Stimulated activated CD8-positive, alpha-beta memory T cell treated with anti-CD3 and anti-CD28 coated beads, Interleukin-15, amount 100 ng/mL, for 1 hour (primary cell): ENCODE data around the gene EGFL8.
"Not testable (repeated sequence)": the region's sequence is repeated elsewhere in the genome, so short reads cannot be mapped to it uniquely, and the experiment has no call there.

ENCODE experiments used
- DNase-seq: peaks from one replicate; pipeline ENCODE4 v3.0.0-alpha.2; 2020; ENCODE audit warnings: low read depth

Gene EGFL8

DNA sequence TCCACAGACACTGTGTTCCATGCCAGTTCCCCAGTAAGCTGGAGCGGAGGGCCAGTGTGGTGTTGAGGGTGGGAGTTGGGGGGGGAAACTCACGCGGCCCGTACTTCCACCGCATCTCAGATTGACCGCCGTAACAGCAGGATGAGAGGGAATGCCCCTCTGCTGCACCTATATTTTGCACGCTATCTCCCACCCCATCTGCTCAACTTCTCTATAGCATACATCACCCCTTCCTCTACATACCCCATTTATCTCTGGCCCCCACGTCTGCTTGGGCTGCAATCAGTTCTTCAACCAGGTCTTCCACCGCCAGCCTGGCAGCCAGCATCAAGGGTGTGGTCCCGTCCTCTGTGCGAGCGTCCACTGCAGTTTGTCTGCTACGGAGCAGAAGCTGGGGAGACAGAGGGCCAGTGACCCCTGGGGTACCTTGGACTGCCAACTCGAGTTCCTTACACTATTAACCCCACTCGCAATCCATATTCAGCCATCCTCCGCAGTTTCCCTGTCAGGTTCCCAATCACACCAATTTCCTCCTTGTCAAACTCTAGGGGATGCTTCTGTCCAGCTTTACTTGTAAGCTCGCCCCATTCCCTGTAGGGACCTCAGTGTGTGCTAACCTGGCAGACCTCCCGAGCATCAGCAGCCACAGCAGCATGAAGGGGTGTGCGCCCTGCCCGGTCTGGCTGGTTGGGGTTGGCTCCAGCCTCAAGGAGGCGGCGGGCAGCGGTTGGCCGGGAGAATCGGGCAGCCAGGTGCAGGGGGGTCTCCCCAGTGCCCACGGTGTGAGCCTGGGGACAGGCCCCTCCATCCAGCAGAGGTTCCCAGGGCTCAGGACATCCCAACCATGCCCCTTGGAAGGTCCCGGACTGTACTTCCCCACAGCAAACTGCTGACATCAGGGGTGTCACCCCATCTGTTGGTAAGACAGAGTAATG, 32.6 kb downstream of the EGFL8 start:
- DNase-seq, result no peak

DNA sequence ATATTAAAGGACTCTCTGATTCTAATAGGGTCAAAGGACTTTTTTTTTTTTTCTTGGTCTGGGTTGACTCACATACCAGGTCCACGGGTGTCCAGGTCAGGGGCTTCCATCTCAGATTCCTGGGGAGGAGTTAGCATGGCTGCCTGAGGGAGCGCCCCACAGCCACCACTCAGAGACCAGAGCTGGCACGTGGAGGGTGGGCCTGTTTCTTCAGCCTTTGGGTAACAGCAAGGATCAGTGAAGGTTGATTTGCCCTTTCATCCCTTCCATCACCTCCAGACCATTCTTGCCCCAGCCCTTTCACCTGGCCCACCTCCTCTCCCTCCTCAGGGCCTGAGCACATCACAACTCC, 33.9 kb downstream of the EGFL8 start:
- no peak for DNase-seq

DNA sequence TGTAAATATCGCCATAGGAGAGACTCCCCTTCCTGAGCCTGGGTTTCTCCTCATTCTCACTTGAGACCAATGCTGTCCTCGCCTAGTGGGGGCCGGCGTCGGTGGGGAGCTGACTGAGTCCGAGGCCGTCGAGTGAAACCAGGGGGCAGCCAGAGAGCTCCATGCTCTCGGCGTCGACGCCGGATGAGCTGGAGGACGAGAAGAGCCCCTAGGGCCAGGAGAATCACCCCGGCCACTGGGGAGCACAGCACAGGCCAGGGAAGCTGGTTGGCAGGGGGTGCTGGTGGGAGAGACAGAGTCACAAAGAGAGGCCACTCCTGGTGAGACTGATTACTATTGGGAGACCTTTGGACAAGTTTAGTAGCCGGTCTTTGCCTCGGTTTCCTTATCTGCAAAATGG, 34.5 kb downstream of the EGFL8 start:
- no peak for DNase-seq

DNA sequence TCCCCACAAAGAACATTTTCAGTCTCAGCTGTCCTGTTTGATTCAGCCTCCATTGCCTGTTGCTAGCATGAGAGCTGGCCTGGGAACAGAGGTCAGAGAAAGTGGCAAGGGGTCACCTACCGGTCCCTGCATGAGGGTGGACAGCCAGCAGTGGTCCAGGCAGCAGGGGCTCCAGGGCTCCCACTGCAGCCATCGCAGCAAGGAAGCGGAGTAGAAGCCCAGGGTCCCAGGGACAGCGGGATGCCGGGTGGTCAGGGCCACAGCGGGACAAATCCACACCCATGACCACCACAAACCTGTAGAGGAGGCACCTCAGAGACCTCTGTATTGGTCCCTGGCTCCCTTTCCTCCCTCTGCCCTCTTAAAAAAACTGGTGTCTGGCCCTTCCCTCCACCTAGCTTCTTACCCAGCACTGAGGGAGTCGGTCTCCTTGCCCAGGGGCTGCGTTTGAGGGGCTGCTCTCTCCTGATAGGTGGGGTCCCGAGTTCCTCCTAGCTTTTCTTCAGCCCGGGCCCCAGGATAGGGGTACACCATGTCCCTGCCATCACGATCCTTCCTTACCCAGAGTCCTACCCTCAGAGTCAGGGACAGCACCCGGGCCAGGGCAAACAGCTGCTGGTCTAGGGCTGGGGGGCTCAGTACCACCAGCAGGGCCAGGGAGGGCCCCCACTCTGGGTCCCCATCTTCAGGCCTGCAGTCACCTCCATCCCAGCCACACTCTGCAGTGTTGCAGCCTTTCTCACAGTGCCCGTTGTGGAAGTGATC, 36.5 kb downstream of the EGFL8 start:
- no peak for DNase-seq

DNA sequence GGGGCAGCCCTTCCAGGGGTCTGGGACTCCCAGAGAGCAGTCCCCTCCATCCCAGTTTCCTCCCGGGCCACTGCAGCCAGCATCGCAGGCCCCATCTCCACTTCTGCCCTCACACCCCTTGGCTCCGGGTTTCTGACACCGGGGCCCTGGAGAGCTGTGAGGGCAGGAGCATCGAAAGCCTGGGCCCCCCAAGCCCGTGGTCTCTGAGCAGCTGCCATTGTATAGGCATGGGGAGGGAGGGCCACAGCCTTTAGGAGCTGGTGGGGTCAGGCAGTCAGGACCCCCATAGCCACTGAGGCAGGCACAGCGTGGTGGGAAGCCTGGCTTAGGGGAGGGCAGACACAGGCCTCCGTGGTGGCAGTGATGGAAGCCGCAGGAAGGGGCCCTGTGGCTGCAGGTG, 37.8 kb downstream of the EGFL8 start:
- DNase-seq, result no peak

DNA sequence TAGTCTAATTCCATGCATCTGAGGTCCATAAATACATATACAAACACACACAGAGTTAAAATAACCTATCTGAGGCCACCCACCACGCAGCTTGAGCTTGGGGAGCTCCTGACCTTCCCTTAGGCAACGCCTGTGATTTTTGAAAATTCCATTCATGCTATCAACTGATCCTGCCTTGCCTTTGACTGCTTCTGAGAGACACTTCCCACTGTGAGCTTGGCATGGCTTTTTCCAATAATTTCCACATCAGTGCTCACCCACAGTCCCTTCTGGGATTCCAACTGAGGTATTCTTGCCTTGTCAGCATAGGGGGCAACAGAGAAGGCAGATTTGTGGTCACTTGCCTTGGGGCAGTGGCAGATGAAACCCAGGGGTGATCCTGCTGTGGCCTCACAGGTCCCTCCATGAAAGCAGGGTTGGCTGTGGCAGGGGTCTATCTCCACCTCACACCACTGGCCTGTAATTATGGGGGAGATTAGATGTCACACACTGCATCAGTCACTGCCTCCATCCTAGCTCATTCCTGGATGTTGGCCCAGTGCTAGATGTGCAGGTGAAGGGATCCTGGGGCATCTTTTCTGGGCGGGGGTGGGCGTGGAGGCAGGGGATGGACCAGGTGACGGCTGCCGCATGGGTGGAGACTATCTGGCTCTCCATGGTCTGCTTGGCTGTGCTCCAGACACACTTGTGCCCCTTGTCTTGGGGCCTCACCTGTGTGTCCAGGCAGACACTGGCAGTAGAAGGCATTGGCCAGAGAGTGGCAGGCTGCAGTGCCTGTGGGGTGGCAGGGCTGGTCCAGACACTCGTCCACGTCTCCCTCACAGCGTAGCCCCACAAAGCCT, 39.3 kb downstream of the EGFL8 start:
- no peak for DNase-seq

DNA sequence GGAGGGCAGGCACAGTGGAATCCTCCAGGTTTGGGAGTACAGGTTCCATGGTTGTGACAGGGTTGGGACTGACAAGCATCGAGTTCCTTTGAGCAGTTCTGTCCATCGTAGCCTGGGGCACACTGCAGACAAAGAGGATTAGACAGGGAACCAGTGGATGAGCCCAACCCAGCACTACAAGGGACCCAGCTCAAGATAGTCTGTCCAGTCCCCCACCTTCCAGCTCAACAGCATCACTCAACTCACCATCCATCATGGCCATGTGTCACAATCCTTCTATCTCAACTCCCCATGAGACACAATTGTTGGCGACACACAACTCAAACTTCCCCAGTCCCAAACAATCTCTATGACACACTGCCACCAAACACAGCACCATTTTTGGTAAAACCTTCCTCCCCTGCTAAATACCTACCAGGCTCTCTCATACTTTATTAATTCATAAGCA, 39.9 kb downstream of the EGFL8 start:
- DNase-seq, result no peak

DNA sequence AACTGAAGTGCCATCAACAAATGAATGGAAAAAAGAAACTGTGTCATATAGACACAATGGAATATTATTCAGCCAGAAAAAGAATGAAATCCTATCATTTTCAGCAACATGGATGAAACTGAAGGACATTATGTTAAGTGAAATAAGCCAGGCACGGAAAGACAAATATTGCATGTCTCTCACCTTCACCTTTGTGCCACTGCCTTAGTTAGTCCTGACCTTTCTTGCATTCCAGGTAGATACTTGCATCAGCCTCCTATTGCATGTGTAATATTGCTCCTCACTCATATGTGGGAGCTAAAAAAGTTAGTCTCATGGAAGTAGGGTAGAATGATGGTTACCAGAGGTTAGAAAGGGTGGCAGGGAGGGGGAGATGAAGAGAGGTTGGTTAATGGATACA, 44.6 kb downstream of the EGFL8 start:
- no peak for DNase-seq

DNA sequence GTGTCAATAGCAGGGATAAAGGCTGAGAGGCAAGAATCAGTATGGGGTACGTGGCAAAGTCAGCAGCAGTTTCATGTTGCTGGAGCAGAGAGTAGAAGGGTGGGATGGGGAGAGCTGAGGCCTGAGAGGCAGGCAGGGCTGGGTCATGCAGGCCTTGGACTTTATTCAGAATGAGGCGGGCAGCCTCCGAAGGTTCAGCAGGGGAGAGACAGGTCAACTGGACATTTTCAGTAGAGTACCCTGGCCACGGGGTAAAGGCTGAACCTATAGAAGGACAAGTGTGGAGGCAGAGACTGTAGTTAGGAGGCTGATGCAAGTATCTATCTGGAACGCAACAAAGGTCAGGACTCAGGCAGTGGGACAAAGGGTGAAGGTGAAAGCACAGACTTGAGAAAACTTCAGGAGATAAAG, 45.8 kb downstream of the EGFL8 start:
- DNase-seq, result no peak

DNA sequence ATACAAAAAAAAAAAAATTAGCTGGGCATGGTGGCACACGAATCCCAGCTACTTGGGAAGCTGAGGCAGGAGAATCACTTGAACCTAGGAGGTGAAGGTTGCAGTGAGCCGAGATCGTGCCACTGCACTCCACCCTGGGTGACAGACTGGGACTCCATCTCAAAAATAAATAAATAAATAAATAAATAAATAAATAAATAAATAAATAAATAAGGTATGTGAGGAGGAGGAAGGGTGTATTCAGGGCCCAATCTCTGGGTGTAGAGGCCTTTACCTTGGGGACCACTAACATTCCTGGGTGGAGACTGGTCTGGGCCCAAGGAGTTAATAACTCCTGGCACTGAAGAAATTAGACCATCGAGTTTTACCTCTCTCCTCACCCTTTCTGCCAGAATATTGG, 47.0 kb downstream of the EGFL8 start:
- DNase-seq, result not testable (repeated sequence)

DNA sequence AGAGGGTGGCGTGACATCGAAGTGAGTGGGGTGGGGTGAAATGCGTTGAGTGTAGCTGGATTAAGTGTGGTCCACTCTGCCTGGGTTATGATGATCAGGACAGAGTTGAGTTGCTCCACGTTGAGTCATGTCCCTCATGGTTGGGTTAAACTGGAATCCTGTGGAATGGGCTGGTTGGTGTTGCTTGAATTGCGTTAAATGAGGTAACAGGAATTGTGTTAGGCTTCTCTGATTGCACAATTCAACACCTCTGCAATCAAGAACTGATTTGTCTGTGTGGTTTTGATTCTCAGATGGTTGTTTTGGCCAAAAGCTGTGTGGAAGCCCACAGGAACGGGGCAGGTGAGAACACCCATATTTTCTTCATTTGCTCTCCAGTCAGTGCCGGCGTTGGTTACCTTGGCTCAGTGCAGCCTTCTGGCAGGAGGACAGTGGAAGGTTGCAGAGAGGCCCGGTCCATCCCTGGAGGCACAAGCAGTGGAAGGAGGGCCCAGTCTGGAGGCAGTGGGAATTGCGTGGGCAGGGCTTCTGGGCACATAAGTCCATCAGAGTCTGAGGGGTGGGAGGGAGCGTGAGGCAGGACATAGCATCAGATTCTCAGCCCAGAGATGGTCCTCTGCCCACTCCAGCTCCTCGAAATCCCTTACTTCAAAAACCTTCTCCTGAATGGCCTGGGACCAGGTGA, 47.8 kb downstream of the EGFL8 start:
- no peak for DNase-seq

DNA sequence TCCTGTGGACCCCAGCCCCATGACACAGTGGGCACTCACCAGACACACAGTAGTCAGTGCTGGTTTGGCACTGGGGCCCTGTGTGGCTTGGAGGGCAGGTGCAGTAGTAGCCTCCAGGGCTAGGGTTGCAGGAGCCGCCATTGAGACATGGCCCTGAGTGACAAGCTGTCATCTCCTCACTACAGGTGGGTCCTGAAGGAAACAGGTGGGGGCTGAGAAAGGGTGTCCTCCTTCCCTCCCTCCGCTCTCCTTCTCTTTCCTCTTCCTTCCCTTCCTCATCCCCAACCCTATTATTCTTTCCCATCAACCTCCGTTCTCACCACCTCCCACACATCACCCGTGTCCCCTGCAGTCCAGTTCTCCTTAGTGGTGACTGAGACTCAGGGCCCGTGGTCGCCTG, 49.3 kb downstream of the EGFL8 start:
- DNase-seq, result no peak

DNA sequence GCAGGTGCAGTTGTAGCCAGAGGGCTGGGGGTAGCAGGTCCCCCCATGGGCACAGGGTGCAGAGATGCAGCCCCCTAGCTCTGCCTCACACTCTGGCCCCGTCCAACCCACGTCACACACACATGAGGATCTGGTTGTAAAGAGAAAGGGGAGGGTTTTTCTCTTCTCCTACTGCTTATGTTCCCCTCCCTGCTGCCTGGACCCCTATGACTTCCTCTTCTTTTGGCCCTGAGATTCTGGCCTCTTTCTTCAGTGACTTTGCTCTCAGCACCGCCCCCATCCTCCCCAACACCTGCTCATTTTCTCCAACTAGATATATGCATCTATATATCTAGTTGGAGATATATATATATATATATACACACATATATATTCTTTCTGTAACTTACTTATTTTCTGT, 49.7 kb downstream of the EGFL8 start:
- DNase-seq, result no peak

DNA sequence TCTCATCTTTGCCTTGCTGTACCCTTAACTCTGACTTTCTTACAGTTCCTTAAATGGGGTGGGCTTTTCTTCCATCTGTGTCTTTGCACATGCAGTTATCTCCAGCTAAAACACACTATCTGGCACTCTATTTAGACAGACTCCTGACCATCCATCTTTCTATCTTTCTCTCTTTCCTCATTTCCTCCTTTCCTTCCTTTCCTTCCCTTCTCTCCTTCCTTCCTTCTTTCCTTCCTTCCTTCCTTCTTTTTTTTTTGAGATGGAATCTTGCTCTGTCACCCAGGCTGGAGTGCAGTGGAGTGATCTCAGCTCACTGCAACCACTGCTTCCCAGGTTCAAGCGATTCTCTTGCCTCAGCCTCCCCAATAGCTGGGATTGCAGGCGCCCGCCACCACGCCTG, 51.2 kb downstream of the EGFL8 start:
- DNase-seq, result no peak

DNA sequence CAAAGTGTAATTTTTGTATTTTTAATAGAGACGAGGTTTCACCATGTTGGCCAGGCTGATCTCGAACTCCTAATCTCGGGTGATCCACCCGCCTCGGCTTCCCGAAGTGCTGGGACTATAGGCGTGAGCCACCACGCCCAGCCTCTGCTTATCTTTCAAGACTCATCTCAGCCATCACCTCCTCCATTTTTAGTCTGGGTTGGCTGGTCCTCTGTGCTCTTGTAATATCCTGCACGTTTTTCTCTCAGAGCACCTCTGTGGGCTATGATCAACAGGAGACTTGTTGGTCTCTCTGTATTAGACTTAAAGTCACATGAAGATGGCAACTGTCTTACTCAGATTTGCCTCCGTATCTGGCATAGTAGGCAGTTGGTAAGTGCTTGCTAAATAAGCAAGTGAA, 51.9 kb downstream of the EGFL8 start:
- DNase-seq, result no peak

DNA sequence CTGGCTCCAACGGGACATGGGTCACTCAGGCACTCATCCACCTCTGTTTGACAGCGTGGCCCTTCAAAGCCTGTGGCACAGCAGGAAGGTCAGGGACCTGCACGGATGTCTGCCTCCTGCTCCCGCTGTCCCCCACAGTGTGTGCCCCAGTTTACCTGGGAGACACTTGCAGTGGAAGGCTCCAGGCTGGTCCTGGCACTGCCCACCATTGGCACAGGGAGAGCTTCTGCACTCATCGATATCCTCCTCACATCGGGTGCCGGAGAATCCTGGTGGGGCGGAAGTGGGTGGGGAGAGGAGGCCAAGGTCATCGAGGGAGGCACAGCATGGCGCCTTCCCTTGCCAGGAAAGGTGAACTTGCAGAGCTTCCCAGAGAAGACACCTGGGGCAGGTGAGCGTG, 52.6 kb downstream of the EGFL8 start:
- no peak for DNase-seq
